Hematopoietic multipotent progenitor cell treated with erythropoietin and hydrocortisone succinate and interleukin-3 and kit ligand, for 17 days (in vitro differentiated cells): ENCODE results near the gene NDFIP2.
"Not testable (repeated sequence)": the region's sequence is repeated elsewhere in the genome, so short reads cannot be mapped to it uniquely, and the experiment has no call there.

Experiments used
- DNase-seq: peaks from one replicate; pipeline ENCODE4 v3.0.0-alpha.2; 2015; ENCODE audit warnings: low spot score

Gene NDFIP2

GRCh38 chr13:79593121-79593520 lies 112.2 kb downstream of the NDFIP2 start:
- no peak for DNase-seq

GRCh38 chr13:79593641-79594275 lies 112.8 kb downstream of the NDFIP2 start:
- DNase-seq: no peak

GRCh38 chr13:79600146-79600545 lies 119.2 kb downstream of the NDFIP2 start:
- DNase-seq: not testable (repeated sequence)

- no peak for DNase-seq
Measured at GRCh38 chr13:79602936-79603335, 122.0 kb downstream of the NDFIP2 start.

- no peak for DNase-seq
Measured at GRCh38 chr13:79604752-79605151, 123.8 kb downstream of the NDFIP2 start.
